Keratinocyte (primary cell): Measurements from ENCODE around the gene MYMK. TPM values are rescaled to one million over a fixed set of nuclear protein-coding genes. Genes with fewer than 3 reads are reported as not detected.

Experiments used
- DNase-seq: peaks from one replicate; pipeline ENCODE4 v3.0.0-alpha.2; 2011; ENCODE audit warnings: low read depth, missing footprints, low spot score
- FAIRE-seq: peaks from 2 replicates; lab custom pipeline; 2011; peaks lifted over from hg19 to GRCh38; lab: Jason Lieb, UNC
- H2AFZ ChIP-seq: 2 replicates; pipeline ENCODE4 v1.6.0; 2012; ENCODE audit warnings: low read length, control low read depth, inconsistent platforms; ENCODE audit not compliant: control insufficient read depth
- H3K27ac ChIP-seq: 2 replicates; pipeline ENCODE4 v1.5.1; 2011; ENCODE audit warnings: low read length; ENCODE audit not compliant: control insufficient read depth, insufficient read depth
- H3K27me3 ChIP-seq: 3 replicates; pipeline ENCODE4 v1.6.0; 2011; ENCODE audit warnings: low read length; ENCODE audit not compliant: control insufficient read depth, insufficient read depth; ENCODE audit errors: extremely low read depth
- H3K36me3 ChIP-seq, 2 experiments: 2 replicates in 1 of 2; 3 replicates in 1 of 2; pipeline ENCODE4 v1.5.1; 2011; ENCODE audit warnings: low read length in 2 of 2, mild to moderate bottlenecking in 1 of 2; ENCODE audit not compliant: control insufficient read depth in 2 of 2, insufficient read depth in 2 of 2; ENCODE audit errors: extremely low read depth in 1 of 2
- H3K4me1 ChIP-seq: 3 replicates; pipeline ENCODE4 v1.5.1; 2011; ENCODE audit warnings: low read length; ENCODE audit not compliant: control insufficient read depth, insufficient read depth; ENCODE audit errors: extremely low read depth
- H3K4me2 ChIP-seq: 3 replicates; pipeline ENCODE4 v1.6.0; 2011; ENCODE audit warnings: low read depth, low read length; ENCODE audit not compliant: control insufficient read depth, insufficient read depth; ENCODE audit errors: extremely low read depth
- H3K4me3 ChIP-seq, 3 experiments: fragments of 200-600 bp in 1 of 3; sonication (generic) in 1 of 3; 2 replicates in 2 of 3; 3 replicates in 1 of 3; pipeline ENCODE4 v1.5.1; 2011 to 2016; ENCODE audit warnings: low read length in 3 of 3, mild to moderate bottlenecking in 3 of 3, control low read depth in 2 of 3, inconsistent platforms in 1 of 3, low read depth in 1 of 3, mixed read lengths in 1 of 3, mixed run types in 1 of 3, moderate library complexity in 1 of 3; ENCODE audit not compliant: control insufficient read depth in 2 of 3, insufficient read depth in 2 of 3; ENCODE audit errors: extremely low read depth in 1 of 3
- H3K79me2 ChIP-seq: 2 replicates; pipeline ENCODE4 v1.6.0; 2012; ENCODE audit warnings: low read length; ENCODE audit not compliant: control insufficient read depth, insufficient read depth
- H3K9ac ChIP-seq: 3 replicates; pipeline ENCODE4 v1.6.0; 2011; ENCODE audit warnings: low read length; ENCODE audit not compliant: control insufficient read depth, insufficient read depth; ENCODE audit errors: extremely low read depth
- H3K9me1 ChIP-seq: 3 replicates; pipeline ENCODE4 v1.6.0; 2011; ENCODE audit warnings: low read length; ENCODE audit not compliant: control insufficient read depth, insufficient read depth; ENCODE audit errors: extremely low read depth
- H3K9me3 ChIP-seq: 2 replicates; pipeline ENCODE4 v1.5.1; 2012; ENCODE audit warnings: low read depth, low read length; ENCODE audit not compliant: control insufficient read depth
- H4K20me1 ChIP-seq: 3 replicates; pipeline ENCODE4 v1.6.0; 2011; ENCODE audit warnings: low read length; ENCODE audit not compliant: control insufficient read depth, insufficient read depth; ENCODE audit errors: extremely low read depth
- CTCF ChIP-seq, 3 experiments: IDR thresholded peaks in 1 of 3; conservative IDR thresholded peaks in 1 of 3; optimal IDR thresholded peaks in 1 of 3; 2 replicates in 2 of 3; 3 replicates in 1 of 3; pipeline versions ENCODE3 to v1.5.1; 2011; ENCODE audit warnings: low read length in 3 of 3, mild to moderate bottlenecking in 3 of 3, moderate library complexity in 2 of 3, control low read depth in 1 of 3, inconsistent platforms in 1 of 3; ENCODE audit not compliant: insufficient read depth in 2 of 3; ENCODE audit errors: extremely low read depth in 1 of 3
- EZH2 ChIP-seq: IDR thresholded peaks from one replicate; pipeline ENCODE4 v1.6.1; 2012; ENCODE audit warnings: inconsistent platforms, mild to moderate bottlenecking, low read length, moderate library complexity
- dilution Hi-C: fragments of 300-500 bp; cut with MboI; formaldehyde crosslinking; loops from one replicate; pipeline ENCODE4 v1.7.0; 2020; ENCODE audit warnings: low sequenced_read_pairs; ENCODE audit not compliant: extremely low pct_ligation_motif_present
- polyA plus RNA-seq, 5 experiments: library from polyadenylated mRNA; depleted of rRNA in 3 of 5; stranded (reverse) in 3 of 5; stranded (forward) in 1 of 5; unstranded in 1 of 5; fragments of >200 nt; gene quantifications; 1 replicate in 1 of 5; 2 replicates in 3 of 5; 3 replicates in 1 of 5; pipeline versions ENCODE4 v1.2.1 to v1.2.3, GENCODE V29; 2011 to 2012; ENCODE audit warnings: missing spikeins in 2 of 5, low read depth in 1 of 5, low replicate concordance in 1 of 5

The MYMK gene
- polyA plus RNA-seq, 1 donor (not counting 4 experiments of a cell fraction or from before 2014, with no cell fraction given), result not detected

- no peak overlapping the region for H3K4me3 ChIP-seq
- no peaks in the 10 kb centered on the region for H3K9me3 ChIP-seq
- no peak for DNase-seq
- dilution Hi-C loops, result no loop called here
- H3K4me1 ChIP-seq, result no peaks in the 10 kb centered on the region
- no peak overlapping the region for H2AFZ ChIP-seq
- no peak overlapping the region for H3K9ac ChIP-seq
- no peak overlapping the region for H3K27ac ChIP-seq
- no peaks in the 10 kb centered on the region for H3K36me3 ChIP-seq
- no peaks in the 10 kb centered on the region for H4K20me1 ChIP-seq
- H3K79me2 ChIP-seq, result no peaks in the 10 kb centered on the region
- H3K27me3 ChIP-seq, result peaks cover 22% of the 10 kb centered on the region
- no peak for FAIRE-seq
- H3K9me1 ChIP-seq, result no peaks in the 10 kb centered on the region
- no peak for TF ChIP-seq EZH2
- no peak overlapping the region for H3K4me2 ChIP-seq
Observed at GRCh38 chr9:133485531-133486260, 39.1 kb downstream of the MYMK start.

GRCh38 chr9:133484671-133485437 is 39.9 kb downstream of the MYMK start:
- Histone ChIP-seq H2AFZ (no peak overlapping the region), H3K9me1 (no peaks in the 10 kb centered on the region), H3K27me3 (peaks cover 13% of the 10 kb centered on the region), H3K79me2 (no peaks in the 10 kb centered on the region), H3K4me1 (peaks cover under 1% of the 10 kb centered on the region), H3K4me3 (no peak overlapping the region), H3K27ac (no peak overlapping the region), H3K9ac (no peak overlapping the region), H3K9me3 (no peaks in the 10 kb centered on the region), H4K20me1 (no peaks in the 10 kb centered on the region), H3K36me3 (no peaks in the 10 kb centered on the region), H3K4me2 (no peak overlapping the region)
- DNase-seq, result no peak
- dilution Hi-C loops, result no loop called here
- FAIRE-seq, result no peak
- TF ChIP-seq EZH2, result no peak
- TF ChIP-seq CTCF (optimal IDR thresholded peaks at IDR 0.05 in 1 of 3, IDR thresholded peaks at IDR 0.05 in 1 of 3, conservative IDR thresholded peaks at IDR 0.05 in 1 of 3; ENCODE audit: extremely low read depth in 1 of 3, insufficient read depth in 2 of 3, low read length in 3 of 3), result no peak
